Adrenal gland (tissue), 12 donors: ENCODE measurements around the gene SPIN2A. TPM values are rescaled to one million over a fixed set of nuclear protein-coding genes. Genes with fewer than 3 reads are reported as not detected.
"Not testable (repeated sequence)": the region's sequence is repeated elsewhere in the genome, so short reads cannot be mapped to it uniquely, and the experiment has no call there.

Source experiments
- DNase-seq, 7 donors: peaks; one replicate each; pipeline ENCODE4 v3.0.0-alpha.2; 2019 to 2020
- H3K27ac ChIP-seq, 5 donors: fragments of 200-600 bp; sonication (generic) in 4 of 5; 1 replicate in 3 of 5; 2 replicates in 2 of 5; pipeline versions ENCODE4 v1.5.1 to v1.8.0; 2016 to 2020; ENCODE audit warnings: mild to moderate bottlenecking in 1 of 5
- H3K27me3 ChIP-seq: fragments of 200-600 bp; 2 replicates; pipeline ENCODE4 v1.8.0; 2021
- H3K36me3 ChIP-seq, 2 donors: fragments of 200-600 bp; replicated peaks in 1 of 2; 1 replicate in 1 of 2; 2 replicates in 1 of 2; pipeline versions ENCODE4 v1.5.1 to v1.8.0; 2018 to 2022
- H3K4me1 ChIP-seq, 2 donors: fragments of 200-600 bp; replicated peaks in 1 of 2; 1 replicate in 1 of 2; 2 replicates in 1 of 2; pipeline versions ENCODE4 v1.5.1 to v1.8.0; 2018 to 2021
- H3K4me3 ChIP-seq, 4 donors: fragments of 200-600 bp; sonication (generic) in 3 of 4; one replicate each; pipeline ENCODE4 v1.5.1; 2016 to 2018
- H3K9me3 ChIP-seq, 3 donors: fragments of 200-600 bp; sonication (generic) in 1 of 3; replicated peaks in 1 of 3; 1 replicate in 2 of 3; 2 replicates in 1 of 3; pipeline versions ENCODE4 v1.5.1 to v1.8.0; 2016 to 2021
- POLR2A ChIP-seq, 2 donors: fragments of 450-650 bp; IDR thresholded peaks; one replicate each; pipeline ENCODE4 v1.6.1; 2017; ENCODE audit warnings: antibody characterized with exemption in 2 of 2, mild to moderate bottlenecking in 2 of 2, moderate library complexity in 1 of 2
- WGBS, 4 donors: extraction: QIAGEN DNeasy Blood & Tissue Kit in 2 of 4; methylation state at CpG; one replicate each; pipeline versions ENCODE4 v1.1.5 to v1.1.7; 2013 to 2017; 5-methylcytosine and 5-hydroxymethylcytosine counted together
- intact Hi-C, 2 donors: fragments of 100-400 bp; cut with DNase I; formaldehyde crosslinking; loops; one replicate each; pipeline versions ENCODE4 v1.14.1 to v1.15.0; 2022 to 2023
- polyA plus RNA-seq, 3 donors: library from polyadenylated mRNA; stranded (reverse); fragments of 200-250 nt in 2 of 3; fragments of 350-450 nt in 1 of 3; fragmentation: Illumina TruSeq in 1 of 3; extraction: RNeasy Lipid Tissue Mini Kit (QIAGEN cat#74804) in 1 of 3; gene quantifications; one replicate each; pipeline ENCODE4 v1.2.3, GENCODE V29; 2013 to 2014
- total RNA-seq, 9 donors: library from RNA; depleted of rRNA in 4 of 9; stranded (reverse); fragments of >200 nt in 4 of 9; fragments of 120-200 nt in 1 of 9; fragmentation: NEBNext Ultra II Directional in 1 of 9; extraction: Animal tissue kit (Norgen Biotek cat#: 25700) in 1 of 9; gene quantifications; one replicate each; pipeline versions ENCODE4 v1.1.0 to v1.2.4, GENCODE V29; 2013 to 2023
- TF ChIP-seq, protein P1 (sequence below), 6 experiments: fragments of 450-650 bp in 4 of 6; fragments of 200-600 bp in 2 of 6; sonication (generic) in 1 of 6; IDR thresholded peaks; 1 replicate in 5 of 6; 2 replicates in 1 of 6; pipeline versions ENCODE4 v1.5.1 to v1.8.0; 2016 to 2021; ENCODE audit warnings: antibody characterized with exemption in 6 of 6, mild to moderate bottlenecking in 2 of 6, moderate library complexity in 1 of 6
- donor health status: healthy with polysubstance abuse.
- donor health status: Bipolar disorder and iron deficiency.
- donor health status: DM: yes; HTN: yes; CAD: no.
- donor health status: DM: no; HTN: no; CAD: no.
- donor health status: DM: no; HTN: no; CAD: no.
- donor health status: DM: yes; HTN: yes; CAD: no.

The SPIN2A gene
- total and polyA plus RNA-seq, 12 donors: 0.25 to 2.6 (median 0.44) TPM; not detected in 1

DNA sequence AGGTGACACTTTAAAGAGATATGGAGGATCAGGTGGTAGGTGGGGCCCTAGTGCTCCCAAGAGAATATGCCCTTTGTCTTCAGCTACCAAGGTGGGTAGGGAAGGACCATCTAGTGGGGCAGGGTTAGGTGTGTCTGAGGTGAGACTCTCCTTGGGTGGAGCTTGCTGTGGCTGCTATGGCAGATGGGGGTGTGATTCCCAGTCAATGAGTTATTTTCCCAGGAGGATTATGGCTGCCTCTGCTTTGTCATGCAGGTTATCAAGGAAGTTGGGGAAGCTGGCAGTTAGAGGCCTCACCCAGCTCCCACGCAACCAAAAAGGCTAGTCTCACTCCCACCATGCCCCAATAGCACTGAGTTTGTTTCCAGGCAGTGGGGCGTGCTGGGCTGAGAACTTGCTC lies 18.0 kb upstream of the SPIN2A start:
- WGBS, 4 donors: 65 to 94% (median 86%) methylated on average over 2 of the region's 2 CpGs
- intact Hi-C loops: no loop called here

DNA sequence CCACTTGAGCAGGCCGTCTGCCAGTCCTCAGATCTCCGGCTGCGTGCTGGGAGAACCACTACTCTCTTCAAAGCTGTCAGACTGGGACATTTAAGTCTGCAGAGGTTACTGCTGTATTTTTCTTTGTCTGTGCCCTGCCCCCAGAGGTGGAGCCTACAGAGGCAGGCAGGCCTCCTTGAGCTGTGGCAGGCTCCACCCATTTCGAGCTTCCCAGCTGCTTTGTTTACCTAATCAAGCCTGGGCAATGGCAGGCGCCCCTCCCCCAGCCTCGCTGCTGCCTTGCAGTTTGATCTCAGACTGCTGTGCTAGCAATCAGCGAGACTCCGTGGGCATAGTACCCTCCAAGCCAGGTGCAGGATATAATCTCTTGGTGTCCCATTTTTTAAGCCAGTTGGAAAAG lies 15.0 kb upstream of the SPIN2A start:
- intact Hi-C loops: not testable (repeated sequence)
- WGBS, 4 donors: 50 to 93% (median 79%) methylated on average over 2 to 8 of the region's 8 CpGs

More for the DNA sequence above, 18.0 kb upstream of the SPIN2A start:
- no peak for TF ChIP-seq POLR2A (IDR thresholded peaks at IDR 0.05)
- TF ChIP-seq, protein P1, sequence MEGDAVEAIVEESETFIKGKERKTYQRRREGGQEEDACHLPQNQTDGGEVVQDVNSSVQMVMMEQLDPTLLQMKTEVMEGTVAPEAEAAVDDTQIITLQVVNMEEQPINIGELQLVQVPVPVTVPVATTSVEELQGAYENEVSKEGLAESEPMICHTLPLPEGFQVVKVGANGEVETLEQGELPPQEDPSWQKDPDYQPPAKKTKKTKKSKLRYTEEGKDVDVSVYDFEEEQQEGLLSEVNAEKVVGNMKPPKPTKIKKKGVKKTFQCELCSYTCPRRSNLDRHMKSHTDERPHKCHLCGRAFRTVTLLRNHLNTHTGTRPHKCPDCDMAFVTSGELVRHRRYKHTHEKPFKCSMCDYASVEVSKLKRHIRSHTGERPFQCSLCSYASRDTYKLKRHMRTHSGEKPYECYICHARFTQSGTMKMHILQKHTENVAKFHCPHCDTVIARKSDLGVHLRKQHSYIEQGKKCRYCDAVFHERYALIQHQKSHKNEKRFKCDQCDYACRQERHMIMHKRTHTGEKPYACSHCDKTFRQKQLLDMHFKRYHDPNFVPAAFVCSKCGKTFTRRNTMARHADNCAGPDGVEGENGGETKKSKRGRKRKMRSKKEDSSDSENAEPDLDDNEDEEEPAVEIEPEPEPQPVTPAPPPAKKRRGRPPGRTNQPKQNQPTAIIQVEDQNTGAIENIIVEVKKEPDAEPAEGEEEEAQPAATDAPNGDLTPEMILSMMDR (IDR thresholded peaks at IDR 0.05): no peak
- no peaks in the 10 kb centered on the region for H3K36me3 ChIP-seq
- DNase-seq: no peak
- H3K4me3 ChIP-seq: no peak overlapping the region
- H3K27ac ChIP-seq: no peak overlapping the region
- no peaks in the 10 kb centered on the region for H3K9me3 ChIP-seq
- H3K4me1 ChIP-seq: no peaks in the 10 kb centered on the region
- no peaks in the 10 kb centered on the region for H3K27me3 ChIP-seq

DNA sequence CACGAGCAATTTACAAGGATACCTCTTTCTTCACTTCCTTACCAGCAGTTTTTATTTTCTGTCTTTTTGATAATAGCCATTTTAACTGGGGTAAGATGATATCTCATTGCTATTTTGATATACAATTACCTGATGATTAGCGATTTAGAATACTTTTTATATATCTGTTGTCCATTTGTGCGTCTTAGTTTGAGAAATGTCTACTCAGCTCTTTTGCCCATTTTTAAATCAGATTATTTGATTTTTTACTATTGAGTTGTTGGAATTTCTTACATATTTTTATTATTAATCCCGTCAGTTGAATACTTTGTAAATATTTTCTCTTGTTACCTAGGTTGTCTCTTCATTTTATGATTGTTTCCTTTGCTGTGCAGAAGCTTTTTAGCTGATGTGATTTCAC lies 1.5 kb upstream of the SPIN2A start:
- no peaks in the 10 kb centered on the region for H3K9me3 ChIP-seq
- no peaks in the 10 kb centered on the region for H3K36me3 ChIP-seq
- H3K27ac ChIP-seq: no peak overlapping the region
- intact Hi-C loops: no loop called here
- no peak for DNase-seq
- H3K4me1 ChIP-seq: no peaks in the 10 kb centered on the region
- TF ChIP-seq, protein P1 (IDR thresholded peaks at IDR 0.05): no peak
- TF ChIP-seq POLR2A (IDR thresholded peaks at IDR 0.05): no peak
- no peaks in the 10 kb centered on the region for H3K27me3 ChIP-seq
- H3K4me3 ChIP-seq: no peak overlapping the region
- 62 to 92% (median 76%) methylated on average over 4 of the region's 4 CpGs for WGBS, 4 donors

More for the DNA sequence above, 15.0 kb upstream of the SPIN2A start:
- H3K27me3 ChIP-seq, H3K36me3 ChIP-seq, H3K4me1 ChIP-seq, H3K9me3 ChIP-seq, DNase-seq, H3K27ac ChIP-seq, H3K4me3 ChIP-seq: not testable (repeated sequence)

GRCh38 chrX:57137501-57137900 lies 304 bp upstream of the SPIN2A start:
- Histone ChIP-seq H3K27ac (no peak overlapping the region), H3K27me3 (no peaks in the 10 kb centered on the region), H3K9me3 (no peaks in the 10 kb centered on the region), H3K36me3 (no peaks in the 10 kb centered on the region), H3K4me1 (no peaks in the 10 kb centered on the region), H3K4me3 (peak overlapping the region in 1 of 4 donors; percentile 35)
- intact Hi-C loops: no loop called here
- no peak for DNase-seq
- no peak for TF ChIP-seq POLR2A (IDR thresholded peaks at IDR 0.05)
- TF ChIP-seq, protein P1 (IDR thresholded peaks at IDR 0.05): no peak
- WGBS, 4 donors: 52 to 76% (median 64%) methylated on average over 1 of the region's 1 CpG

- DNase-seq, intact Hi-C loops, H3K4me1 ChIP-seq, H3K27ac ChIP-seq, H3K4me3 ChIP-seq, H3K36me3 ChIP-seq, H3K9me3 ChIP-seq, H3K27me3 ChIP-seq: not testable (repeated sequence)
- WGBS, 4 donors: 59 to 92% (median 89%) methylated on average over 1 of the region's 3 CpGs
These were observed 608 bp downstream of the SPIN2A start for GRCh38 chrX:57136589-57136988.
